Subcutaneous adipose tissue (tissue), 4 donors: Measurements from ENCODE around the gene IGSF21. TPM values are rescaled to one million over a fixed set of nuclear protein-coding genes. Genes with fewer than 3 reads are reported as not detected.

Source experiments
- total RNA-seq, 4 donors: library from RNA; depleted of rRNA; stranded (reverse); fragments of >200 nt; gene quantifications; one replicate each; pipeline ENCODE4 v1.1.0, GENCODE V29; 2016
- TF ChIP-seq, protein P1 (sequence below): fragments of 450-650 bp; IDR thresholded peaks from one replicate; pipeline ENCODE4 v1.5.1; 2016; ENCODE audit warnings: low read depth, mild to moderate bottlenecking, control low read depth, antibody characterized with exemption, moderate library complexity

Gene IGSF21
- total RNA-seq, 4 donors from 2014 or later, result 0.98 to 12.6 (median 4.4) TPM; not detected in 1

GRCh38 chr1:18069903-18070302 lies 37.7 kb upstream of the IGSF21 start:
- TF ChIP-seq, protein P1, sequence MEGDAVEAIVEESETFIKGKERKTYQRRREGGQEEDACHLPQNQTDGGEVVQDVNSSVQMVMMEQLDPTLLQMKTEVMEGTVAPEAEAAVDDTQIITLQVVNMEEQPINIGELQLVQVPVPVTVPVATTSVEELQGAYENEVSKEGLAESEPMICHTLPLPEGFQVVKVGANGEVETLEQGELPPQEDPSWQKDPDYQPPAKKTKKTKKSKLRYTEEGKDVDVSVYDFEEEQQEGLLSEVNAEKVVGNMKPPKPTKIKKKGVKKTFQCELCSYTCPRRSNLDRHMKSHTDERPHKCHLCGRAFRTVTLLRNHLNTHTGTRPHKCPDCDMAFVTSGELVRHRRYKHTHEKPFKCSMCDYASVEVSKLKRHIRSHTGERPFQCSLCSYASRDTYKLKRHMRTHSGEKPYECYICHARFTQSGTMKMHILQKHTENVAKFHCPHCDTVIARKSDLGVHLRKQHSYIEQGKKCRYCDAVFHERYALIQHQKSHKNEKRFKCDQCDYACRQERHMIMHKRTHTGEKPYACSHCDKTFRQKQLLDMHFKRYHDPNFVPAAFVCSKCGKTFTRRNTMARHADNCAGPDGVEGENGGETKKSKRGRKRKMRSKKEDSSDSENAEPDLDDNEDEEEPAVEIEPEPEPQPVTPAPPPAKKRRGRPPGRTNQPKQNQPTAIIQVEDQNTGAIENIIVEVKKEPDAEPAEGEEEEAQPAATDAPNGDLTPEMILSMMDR, result no peak

GRCh38 chr1:18072066-18072465 lies 35.5 kb upstream of the IGSF21 start:
- TF ChIP-seq, protein P1, result no peak

- TF ChIP-seq, protein P1, result no peak
Measured at GRCh38 chr1:18073066-18073642, 34.4 kb upstream of the IGSF21 start.

DNA sequence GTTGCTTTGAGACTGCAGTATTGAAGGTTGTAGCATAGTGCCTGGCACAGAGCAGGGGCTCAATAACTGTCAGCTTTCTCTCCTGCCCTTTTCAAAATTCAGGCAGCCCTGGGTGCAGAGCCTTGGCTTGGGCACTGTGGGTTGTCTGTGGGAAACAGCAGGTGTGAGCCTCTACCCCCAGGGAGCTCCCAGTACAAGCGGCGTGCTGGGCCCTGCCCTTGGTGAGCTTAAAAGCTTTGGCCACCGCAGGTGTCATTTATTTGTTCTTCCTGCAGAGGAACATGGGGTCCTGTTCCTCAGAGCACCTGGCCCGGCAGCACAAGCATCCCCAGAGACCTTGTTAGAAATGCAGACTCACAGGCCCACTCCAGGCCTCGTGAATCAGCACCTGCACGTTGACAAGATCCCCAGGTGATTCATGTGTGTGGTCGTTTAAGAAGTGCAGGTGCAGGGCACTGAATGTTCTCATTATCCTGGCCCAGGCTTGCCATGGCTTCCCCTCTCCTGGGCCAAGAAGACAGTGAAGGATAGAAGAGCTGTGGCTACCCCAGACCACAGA lies 29.9 kb upstream of the IGSF21 start:
- TF ChIP-seq, protein P1, result no peak

DNA sequence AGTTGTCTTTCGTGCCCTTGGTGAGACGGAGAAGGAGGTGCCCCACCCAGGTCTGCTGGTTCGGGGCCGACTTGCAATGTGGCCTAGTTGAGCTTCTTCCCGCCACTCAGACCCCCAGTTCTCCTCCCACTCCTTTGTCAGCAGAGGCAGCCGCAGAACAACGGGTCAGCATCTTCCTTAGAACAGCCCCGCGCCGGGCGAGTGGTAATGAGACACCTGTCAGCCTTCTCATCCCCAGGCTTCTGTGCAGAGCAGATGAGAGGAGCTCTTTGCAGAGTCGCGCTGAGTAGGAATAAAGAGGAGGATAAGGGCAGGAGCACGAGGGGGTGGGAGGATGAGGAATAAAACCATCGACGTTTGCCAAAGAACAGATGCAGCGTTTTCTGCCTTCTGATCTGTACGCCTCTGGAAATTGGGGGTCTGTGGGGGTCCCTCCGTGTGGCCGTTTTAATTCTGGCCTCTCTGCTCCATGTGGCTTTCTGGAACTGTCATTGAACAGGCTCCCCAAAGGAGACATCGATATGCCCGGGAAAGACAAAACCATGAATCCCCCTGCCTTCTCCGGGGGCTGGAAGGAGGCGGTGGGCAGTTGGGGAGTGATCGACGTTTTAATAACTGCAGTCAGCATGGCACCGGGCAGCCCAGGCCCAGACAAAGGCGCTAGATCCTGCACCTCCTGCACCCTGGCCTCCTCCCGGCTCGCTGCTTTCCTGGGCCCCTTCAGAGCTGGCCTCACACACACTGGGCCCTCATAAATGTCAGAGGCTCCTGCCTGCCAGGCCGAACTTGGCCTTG lies 27.5 kb upstream of the IGSF21 start:
- TF ChIP-seq, protein P1, result no peak

GRCh38 chr1:18085387-18086074 lies 22.1 kb upstream of the IGSF21 start:
- TF ChIP-seq, protein P1, result no peak
